Pons (tissue), 1 donor: ENCODE data around the gene CDC37L1.

Source experiments
- DNase-seq: peaks from one replicate; pipeline ENCODE4 v3.0.0-alpha.2; 2016; ENCODE audit warnings: low spot score

The CDC37L1 gene

GRCh38 chr9:4668604-4669003 is 10.8 kb upstream of the CDC37L1 start:
- DNase-seq: no peak

GRCh38 chr9:4669890-4670289 is 9.5 kb upstream of the CDC37L1 start:
- DNase-seq: no peak

GRCh38 chr9:4670591-4670990 is 8.8 kb upstream of the CDC37L1 start:
- no peak for DNase-seq

- DNase-seq: no peak
Observed at GRCh38 chr9:4671737-4672136, 7.6 kb upstream of the CDC37L1 start.

GRCh38 chr9:4674783-4675182 is 4.6 kb upstream of the CDC37L1 start:
- no peak for DNase-seq

GRCh38 chr9:4677392-4677791 is 2.0 kb upstream of the CDC37L1 start:
- no peak for DNase-seq

GRCh38 chr9:4678679-4679267 is 596 bp upstream of the CDC37L1 start:
- DNase-seq: peak; percentile 71

GRCh38 chr9:4680173-4680525 is 780 bp downstream of the CDC37L1 start:
- peak; percentile 56 for DNase-seq

- DNase-seq: peak; percentile 36
Observed at GRCh38 chr9:4680750-4681149, 1.4 kb downstream of the CDC37L1 start.

GRCh38 chr9:4684820-4685219 is 5.5 kb downstream of the CDC37L1 start:
- DNase-seq: no peak

GRCh38 chr9:4686112-4686511 is 6.7 kb downstream of the CDC37L1 start:
- no peak for DNase-seq

GRCh38 chr9:4686584-4686983 is 7.2 kb downstream of the CDC37L1 start:
- DNase-seq: no peak

- DNase-seq: no peak
Observed at GRCh38 chr9:4689021-4689420, 9.7 kb downstream of the CDC37L1 start.

- DNase-seq: no peak
Observed at GRCh38 chr9:4689687-4690104, 10.3 kb downstream of the CDC37L1 start.

GRCh38 chr9:4690144-4690543 is 10.8 kb downstream of the CDC37L1 start:
- no peak for DNase-seq

GRCh38 chr9:4691795-4692194 is 12.4 kb downstream of the CDC37L1 start:
- DNase-seq: no peak

- DNase-seq: no peak
Observed at GRCh38 chr9:4700091-4700490, 20.7 kb downstream of the CDC37L1 start.

GRCh38 chr9:4700932-4701331 is 21.6 kb downstream of the CDC37L1 start:
- no peak for DNase-seq

GRCh38 chr9:4701526-4701925 is 22.2 kb downstream of the CDC37L1 start:
- no peak for DNase-seq

- no peak for DNase-seq
Observed at GRCh38 chr9:4704129-4704528, 24.8 kb downstream of the CDC37L1 start.

GRCh38 chr9:4706021-4706420 is 26.7 kb downstream of the CDC37L1 start:
- DNase-seq: no peak

GRCh38 chr9:4706971-4707622 is 27.7 kb downstream of the CDC37L1 start:
- DNase-seq: no peak

- no peak for DNase-seq
Observed at GRCh38 chr9:4709380-4709779, 30.0 kb downstream of the CDC37L1 start.

- DNase-seq: no peak
Observed at GRCh38 chr9:4713849-4714248, 34.5 kb downstream of the CDC37L1 start.
